ENCODE measurements around the gene JAK3.

JAK3 gene

DNA sequence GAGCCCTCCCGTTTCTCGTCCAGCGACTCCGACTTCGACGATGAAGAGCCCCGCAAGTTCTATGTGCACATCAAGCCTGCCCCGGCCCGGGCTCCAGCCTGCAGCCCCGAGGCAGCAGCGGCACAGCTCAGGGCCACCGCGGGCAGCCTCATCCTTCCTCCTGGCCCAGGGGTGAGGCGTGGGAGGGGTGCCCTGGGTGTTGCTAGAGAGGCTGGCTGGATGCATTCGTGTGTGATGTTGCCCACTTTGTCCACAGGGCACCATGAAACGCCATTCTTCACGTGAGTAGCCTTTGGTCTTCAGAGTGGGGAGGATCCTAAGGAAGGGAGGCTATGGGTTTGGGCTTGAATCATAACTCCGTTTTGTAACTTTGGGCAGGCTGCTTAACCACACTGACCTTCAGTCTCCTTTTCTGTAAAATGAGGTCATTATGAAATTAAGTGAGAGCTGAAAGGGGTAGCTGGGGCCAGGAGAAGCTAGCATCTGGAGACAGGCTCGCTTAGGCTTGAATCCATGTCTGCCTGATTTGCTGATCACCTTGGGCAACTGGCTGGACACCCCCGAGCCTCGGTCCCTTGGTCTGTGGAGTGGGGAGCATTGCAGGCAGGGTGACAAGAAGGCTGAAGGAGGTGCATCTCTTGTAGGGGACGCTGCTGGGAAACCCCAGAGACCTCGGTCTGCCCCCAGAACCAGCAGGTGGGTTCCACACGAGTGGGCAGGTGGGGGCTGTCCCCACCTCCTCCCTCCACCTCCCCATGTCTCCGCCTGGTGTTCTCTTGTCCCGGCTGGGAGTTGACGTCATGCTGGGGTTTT is 71.6 kb downstream of the JAK3 start:
- no peak for DNase-seq

DNA sequence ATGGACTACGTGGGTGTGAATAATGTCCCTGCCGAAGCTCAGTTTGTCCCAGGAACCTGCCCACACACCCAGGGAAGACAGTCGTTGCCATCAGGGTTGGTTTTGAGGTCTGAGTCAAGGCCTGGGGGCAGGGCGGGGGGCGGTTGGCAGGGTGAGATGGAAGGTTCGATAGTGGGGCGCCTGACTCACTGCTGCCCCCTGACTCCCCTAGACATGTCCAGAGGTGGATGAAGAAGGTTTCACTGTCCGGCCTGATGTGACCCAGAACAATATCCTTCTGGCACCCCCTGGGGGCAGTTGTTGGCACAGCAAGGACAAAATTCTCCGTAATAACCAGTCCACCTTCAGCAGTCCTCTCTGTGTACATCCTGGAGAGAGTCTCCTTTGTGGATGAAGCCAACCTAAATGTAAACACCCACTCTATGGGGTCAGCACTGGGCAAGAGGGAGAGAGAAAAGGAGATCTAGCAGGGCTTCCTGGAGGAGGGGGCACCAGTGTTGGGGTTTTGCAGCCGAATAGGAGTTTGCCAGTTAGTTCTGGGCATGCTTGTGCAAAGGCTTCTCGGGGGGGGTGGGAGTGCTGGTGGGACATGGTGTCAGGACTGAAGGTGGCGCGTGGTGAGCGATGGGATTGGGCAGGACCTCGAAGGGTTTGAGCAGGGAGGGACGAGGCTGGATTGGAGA is 72.4 kb downstream of the JAK3 start:
- DNase-seq, result no peak
